Subcutaneous abdominal adipose tissue (tissue), 5 donors: Measurements from ENCODE around the gene SOBP.
"Not testable (repeated sequence)": the region's sequence is repeated elsewhere in the genome, so short reads cannot be mapped to it uniquely, and the experiment has no call there.

Experiments used
- H3K27ac ChIP-seq: one replicate; pipeline ENCODE4 v1.7.0; 2013; ENCODE audit warnings: low read depth, mild to moderate bottlenecking, inconsistent platforms, low read length, moderate library complexity
- H3K27me3 ChIP-seq, 5 donors: one replicate each; pipeline ENCODE4 v1.7.0; 2013; ENCODE audit warnings: low read length in 5 of 5, inconsistent platforms in 1 of 5; ENCODE audit not compliant: control insufficient read depth in 5 of 5, insufficient read depth in 4 of 5
- H3K36me3 ChIP-seq, 5 donors: one replicate each; pipeline ENCODE4 v1.7.0; 2013; ENCODE audit warnings: low read length in 5 of 5; ENCODE audit not compliant: control insufficient read depth in 5 of 5, insufficient read depth in 5 of 5
- H3K4me1 ChIP-seq, 5 donors: one replicate each; pipeline ENCODE4 v1.7.0; 2013; ENCODE audit warnings: low read length in 5 of 5, mild to moderate bottlenecking in 3 of 5, moderate library complexity in 1 of 5; ENCODE audit not compliant: control insufficient read depth in 5 of 5, insufficient read depth in 5 of 5
- H3K4me3 ChIP-seq, 5 donors: one replicate each; pipeline ENCODE4 v1.7.0; 2013; ENCODE audit warnings: low read length in 5 of 5, low read depth in 1 of 5
- H3K9ac ChIP-seq, 5 donors: one replicate each; pipeline ENCODE4 v1.7.0; 2013; ENCODE audit warnings: low read length in 5 of 5, mild to moderate bottlenecking in 4 of 5, moderate library complexity in 3 of 5
- H3K9me3 ChIP-seq, 5 donors: one replicate each; pipeline ENCODE4 v1.7.0; 2013; ENCODE audit warnings: low read length in 5 of 5; ENCODE audit not compliant: control insufficient read depth in 5 of 5
- donor health status: healthy.
- donor health status: healthy.
- donor health status: healthy.
- donor health status: healthy.
- donor health status: healthy.

The SOBP gene

GRCh38 chr6:107520706-107521105, 30.8 kb downstream of the SOBP start:
- not testable (repeated sequence) for H3K36me3 ChIP-seq, H3K4me1 ChIP-seq, H3K9ac ChIP-seq, H3K27ac ChIP-seq, H3K4me3 ChIP-seq, H3K9me3 ChIP-seq, H3K27me3 ChIP-seq

- H3K27ac ChIP-seq: no peak overlapping the region
- H3K4me3 ChIP-seq: no peak overlapping the region
- no peak overlapping the region for H3K9ac ChIP-seq
- no peaks in the 10 kb centered on the region for H3K4me1 ChIP-seq
- H3K9me3 ChIP-seq: no peaks in the 10 kb centered on the region
- no peaks in the 10 kb centered on the region for H3K27me3 ChIP-seq
- no peaks in the 10 kb centered on the region for H3K36me3 ChIP-seq
Measured at GRCh38 chr6:107523054-107523791, 33.3 kb downstream of the SOBP start.

GRCh38 chr6:107523794-107524193, 33.9 kb downstream of the SOBP start:
- no peaks in the 10 kb centered on the region for H3K9me3 ChIP-seq
- no peaks in the 10 kb centered on the region for H3K36me3 ChIP-seq
- no peak overlapping the region for H3K9ac ChIP-seq
- no peaks in the 10 kb centered on the region for H3K4me1 ChIP-seq
- no peaks in the 10 kb centered on the region for H3K27me3 ChIP-seq
- H3K4me3 ChIP-seq: no peak overlapping the region
- no peak overlapping the region for H3K27ac ChIP-seq

GRCh38 chr6:107524626-107525025, 34.7 kb downstream of the SOBP start:
- no peaks in the 10 kb centered on the region for H3K36me3 ChIP-seq
- H3K9ac ChIP-seq: no peak overlapping the region
- H3K4me3 ChIP-seq: no peak overlapping the region
- no peaks in the 10 kb centered on the region for H3K4me1 ChIP-seq
- H3K27ac ChIP-seq: no peak overlapping the region
- no peaks in the 10 kb centered on the region for H3K27me3 ChIP-seq
- H3K9me3 ChIP-seq: no peaks in the 10 kb centered on the region

- H3K4me1 ChIP-seq: peaks cover 0 to 10% (median 6%) of the 10 kb centered on the region in 5 donors
- no peaks in the 10 kb centered on the region for H3K27me3 ChIP-seq
- H3K27ac ChIP-seq: no peak overlapping the region
- no peaks in the 10 kb centered on the region for H3K9me3 ChIP-seq
- no peak overlapping the region for H3K4me3 ChIP-seq
- no peaks in the 10 kb centered on the region for H3K36me3 ChIP-seq
- H3K9ac ChIP-seq: no peak overlapping the region
Measured at GRCh38 chr6:107531868-107532267, 42.0 kb downstream of the SOBP start.

- Histone ChIP-seq H3K36me3 (no peaks in the 10 kb centered on the region), H3K4me3 (no peak overlapping the region), H3K27me3 (no peaks in the 10 kb centered on the region), H3K9ac (no peak overlapping the region), H3K27ac (no peak overlapping the region), H3K9me3 (no peaks in the 10 kb centered on the region), H3K4me1 (peaks cover 0 to 10% (median 6%) of the 10 kb centered on the region in 5 donors)
Measured at GRCh38 chr6:107532706-107533105, 42.8 kb downstream of the SOBP start.

- H3K27ac ChIP-seq: no peak overlapping the region
- no peaks in the 10 kb centered on the region for H3K9me3 ChIP-seq
- no peak overlapping the region for H3K9ac ChIP-seq
- no peak overlapping the region for H3K4me3 ChIP-seq
- no peaks in the 10 kb centered on the region for H3K36me3 ChIP-seq
- H3K4me1 ChIP-seq: peaks cover 0 to 10% (median 6%) of the 10 kb centered on the region in 5 donors
- H3K27me3 ChIP-seq: no peaks in the 10 kb centered on the region
Measured at GRCh38 chr6:107533415-107534059, 43.6 kb downstream of the SOBP start.

- H3K27ac ChIP-seq: no peak overlapping the region
- no peaks in the 10 kb centered on the region for H3K27me3 ChIP-seq
- peaks cover 0 to 10% (median 6%) of the 10 kb centered on the region in 5 donors for H3K4me1 ChIP-seq
- H3K36me3 ChIP-seq: no peaks in the 10 kb centered on the region
- no peaks in the 10 kb centered on the region for H3K9me3 ChIP-seq
- no peak overlapping the region for H3K4me3 ChIP-seq
- no peak overlapping the region for H3K9ac ChIP-seq
Measured at GRCh38 chr6:107534571-107535141, 44.7 kb downstream of the SOBP start.

GRCh38 chr6:107535626-107536025, 45.7 kb downstream of the SOBP start:
- no peak overlapping the region for H3K4me3 ChIP-seq
- H3K36me3 ChIP-seq: no peaks in the 10 kb centered on the region
- no peak overlapping the region for H3K27ac ChIP-seq
- no peaks in the 10 kb centered on the region for H3K9me3 ChIP-seq
- H3K27me3 ChIP-seq: no peaks in the 10 kb centered on the region
- no peak overlapping the region for H3K9ac ChIP-seq
- H3K4me1 ChIP-seq: peaks cover 0 to 10% (median 6%) of the 10 kb centered on the region in 5 donors

GRCh38 chr6:107536180-107536961, 46.5 kb downstream of the SOBP start:
- no peaks in the 10 kb centered on the region for H3K27me3 ChIP-seq

More at GRCh38 chr6:107536180-107536961, 46.5 kb downstream of the SOBP start:
- H3K36me3 ChIP-seq: no peaks in the 10 kb centered on the region
- H3K9ac ChIP-seq: no peak overlapping the region
- no peak overlapping the region for H3K27ac ChIP-seq
- peaks cover 0 to 10% (median 6%) of the 10 kb centered on the region in 5 donors for H3K4me1 ChIP-seq
- no peak overlapping the region for H3K4me3 ChIP-seq
- no peaks in the 10 kb centered on the region for H3K9me3 ChIP-seq
